ENCODE measurements around the gene TCF7L1.

Gene TCF7L1

DNA sequence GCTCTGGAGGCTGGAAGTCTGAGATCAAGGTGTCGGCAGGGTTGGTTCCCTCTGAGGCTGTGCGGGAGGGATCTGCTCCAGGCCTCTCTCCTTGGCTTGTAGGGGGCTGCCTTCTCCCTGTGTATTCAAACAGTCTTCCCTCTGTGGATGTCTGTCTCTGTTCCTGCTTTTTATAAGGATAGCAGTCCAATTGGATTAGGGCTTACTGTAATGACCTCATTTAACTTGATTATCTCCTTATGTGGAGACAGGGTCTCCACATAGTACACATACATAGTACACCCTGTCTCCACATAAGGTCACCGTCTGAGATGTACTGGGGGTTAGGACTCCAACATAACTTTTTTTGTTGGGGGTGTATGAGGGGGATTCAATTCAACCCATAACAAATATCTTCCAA lies 30.5 kb downstream of the TCF7L1 start:
- no peak for DNase-seq (ENCODE audit: low read depth in 2 of 2)

DNA sequence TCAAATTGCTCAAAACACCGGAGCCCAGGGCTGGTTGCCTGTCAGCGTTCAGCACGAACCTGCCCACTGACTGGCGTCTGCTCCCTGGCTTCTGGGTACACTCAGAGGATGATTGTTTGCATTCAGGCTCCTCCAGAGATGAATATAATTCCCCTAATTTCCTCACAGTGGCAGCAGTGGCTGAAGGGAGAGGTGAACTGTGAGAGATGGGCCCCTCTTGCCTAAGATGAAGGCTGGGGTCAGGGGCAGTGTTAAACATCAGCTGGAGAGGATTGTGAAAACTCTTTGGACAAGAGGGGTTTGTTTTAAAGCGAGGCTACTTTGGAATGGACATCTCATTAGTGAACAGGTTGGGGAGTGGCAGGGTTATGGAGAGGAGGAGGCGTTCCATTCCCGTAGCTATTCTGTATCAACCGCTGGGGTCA lies 31.0 kb downstream of the TCF7L1 start:
- DNase-seq (ENCODE audit: low read depth in 2 of 2) = no peak

DNA sequence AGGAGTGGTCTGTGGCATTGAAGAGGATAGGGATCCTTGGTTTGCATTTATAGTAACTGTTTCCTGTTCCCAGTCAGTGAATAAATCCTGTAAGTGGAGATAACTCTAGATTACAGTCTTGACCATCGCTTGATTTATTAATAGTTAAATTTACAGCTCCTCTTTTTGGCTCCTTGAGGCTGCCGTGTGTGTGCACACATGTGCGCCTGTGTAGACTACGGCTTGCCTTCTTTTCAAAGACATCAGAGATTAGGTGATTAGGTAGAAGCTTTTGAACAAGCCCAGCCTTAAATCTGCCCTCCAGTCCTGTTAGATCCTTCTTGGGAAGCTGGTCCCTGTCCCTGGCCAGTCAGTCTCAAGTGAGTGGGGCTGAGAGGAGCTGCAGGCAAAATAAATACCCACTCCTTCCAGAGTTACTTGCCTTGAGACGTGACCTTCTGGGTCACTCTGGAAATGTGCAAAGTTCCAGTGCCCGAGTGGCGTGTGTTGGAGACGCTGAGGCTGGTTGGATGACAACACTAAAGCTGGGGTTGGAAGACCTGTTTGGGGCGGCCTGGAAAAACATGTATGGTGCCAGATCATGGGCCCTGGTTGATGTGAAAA lies 32.0 kb downstream of the TCF7L1 start:
- DNase-seq (ENCODE audit: low read depth in 2 of 2) = no peak

- DNase-seq (ENCODE audit: low read depth in 2 of 2) = no peak
Observed at GRCh38 chr2:85166021-85166420, 32.8 kb downstream of the TCF7L1 start.

- no peak for DNase-seq (ENCODE audit: low read depth in 2 of 2)
Observed at GRCh38 chr2:85167479-85167878, 34.3 kb downstream of the TCF7L1 start.

DNA sequence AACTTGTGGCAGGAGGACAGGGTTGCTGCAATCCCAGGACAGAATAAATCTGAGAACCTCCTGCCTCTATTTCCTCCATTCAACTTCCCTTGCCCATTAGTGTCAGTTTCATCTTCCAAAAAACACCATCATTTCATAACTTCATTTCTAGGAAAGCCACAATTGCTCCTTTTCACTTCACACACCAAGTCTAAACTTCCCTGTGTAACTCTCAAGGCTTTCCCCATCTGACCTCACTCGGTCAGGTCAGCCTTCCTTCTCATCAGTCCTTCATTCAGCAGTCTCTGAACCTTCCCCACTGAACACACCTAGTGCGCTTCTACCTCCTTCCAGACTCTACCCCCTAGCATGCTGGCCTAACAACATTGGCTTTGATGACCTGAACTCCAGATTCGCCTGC lies 35.8 kb downstream of the TCF7L1 start:
- no peak for DNase-seq (ENCODE audit: low read depth in 2 of 2)

GRCh38 chr2:85169581-85169980 lies 36.4 kb downstream of the TCF7L1 start:
- DNase-seq (ENCODE audit: low read depth in 2 of 2) = no peak

GRCh38 chr2:85170938-85171475 lies 37.8 kb downstream of the TCF7L1 start:
- no peak for DNase-seq (ENCODE audit: low read depth in 2 of 2)

GRCh38 chr2:85171916-85172315 lies 38.7 kb downstream of the TCF7L1 start:
- DNase-seq (ENCODE audit: low read depth in 2 of 2) = no peak

GRCh38 chr2:85173909-85174308 lies 40.7 kb downstream of the TCF7L1 start:
- DNase-seq (ENCODE audit: low read depth in 2 of 2) = no peak

GRCh38 chr2:85174943-85175342 lies 41.8 kb downstream of the TCF7L1 start:
- DNase-seq (ENCODE audit: low read depth in 2 of 2) = no peak

GRCh38 chr2:85175369-85176299 lies 42.4 kb downstream of the TCF7L1 start:
- no peak for DNase-seq (ENCODE audit: low read depth in 2 of 2)

DNA sequence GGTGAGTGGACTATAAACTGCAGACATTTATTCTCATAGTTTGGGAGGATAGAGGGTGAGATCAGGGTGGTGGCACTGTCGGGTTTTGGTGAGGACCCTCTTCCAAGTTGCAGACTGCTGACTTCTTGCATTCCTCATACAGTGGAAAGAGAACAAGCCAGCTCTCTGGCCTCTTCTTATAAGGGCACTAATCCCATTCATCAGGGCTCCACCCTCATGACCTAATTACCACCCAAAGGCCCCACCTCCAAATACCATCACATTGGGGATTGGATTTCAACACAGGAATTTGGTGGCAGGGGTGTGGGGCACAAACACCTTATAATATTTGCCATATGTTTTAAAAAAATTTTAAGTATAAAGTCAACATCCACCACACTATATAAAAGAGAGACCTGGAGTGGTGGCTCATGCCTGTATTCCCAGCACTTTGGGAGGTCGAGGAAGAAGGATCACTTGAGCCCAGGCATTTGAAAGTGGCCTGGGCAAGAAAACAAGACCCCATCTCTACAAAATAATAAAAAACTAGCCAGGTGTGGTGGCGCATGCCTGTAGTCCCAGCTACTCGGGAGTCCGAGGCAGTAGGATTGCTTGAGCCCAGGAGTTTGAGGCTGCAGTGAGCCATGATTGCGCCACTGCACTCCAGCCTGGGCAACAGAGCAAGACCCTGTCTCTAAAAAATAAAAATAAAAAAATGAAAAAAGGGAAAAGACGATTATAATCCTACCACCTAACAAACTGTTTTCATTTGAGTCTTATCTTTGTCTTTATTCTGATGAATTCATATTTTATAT lies 44.0 kb downstream of the TCF7L1 start:
- no peak for DNase-seq (ENCODE audit: low read depth in 2 of 2)

GRCh38 chr2:85178154-85178553 lies 45.0 kb downstream of the TCF7L1 start:
- no peak for DNase-seq (ENCODE audit: low read depth in 2 of 2)

DNA sequence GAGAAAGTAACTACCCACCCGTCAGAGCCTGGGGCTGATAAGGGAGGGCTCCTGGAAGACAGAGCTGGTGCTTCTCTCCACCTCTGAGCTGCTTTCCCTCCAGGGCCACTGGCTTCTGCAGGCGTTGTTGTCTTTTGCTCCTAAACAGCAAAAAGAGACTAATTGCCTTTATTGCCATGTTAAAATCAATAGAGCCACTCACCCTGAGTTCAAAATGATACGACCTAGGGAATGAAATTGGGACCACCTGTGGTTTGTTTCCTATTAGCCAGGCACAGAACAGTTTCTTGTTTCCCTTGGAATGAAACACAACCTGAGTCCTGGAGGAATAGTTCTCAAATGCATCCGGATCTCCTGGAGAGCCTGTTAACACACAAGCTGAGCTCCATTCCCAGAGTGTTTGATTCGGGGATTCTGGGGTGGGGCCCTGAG lies 45.8 kb downstream of the TCF7L1 start:
- no peak for DNase-seq (ENCODE audit: low read depth in 2 of 2)

DNA sequence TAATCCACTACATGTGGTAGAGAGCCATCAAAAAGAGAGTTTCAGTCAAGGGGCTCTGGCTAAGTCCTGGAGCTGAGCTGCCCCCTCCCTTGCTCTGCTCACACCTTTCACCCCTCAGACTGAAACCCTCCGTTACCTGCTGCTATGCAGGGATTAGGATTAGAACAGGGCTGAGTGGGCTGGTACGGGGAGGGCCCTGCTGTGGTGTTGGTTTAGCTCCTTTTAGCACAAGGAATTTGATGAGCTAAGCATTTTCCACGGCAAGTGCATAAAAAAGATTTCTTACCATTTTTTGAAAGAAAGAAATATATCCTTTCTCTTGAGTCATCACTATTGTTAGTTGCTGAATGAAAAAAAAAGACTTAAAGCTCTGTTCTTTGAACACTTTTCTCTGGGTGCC lies 46.3 kb downstream of the TCF7L1 start:
- no peak for DNase-seq (ENCODE audit: low read depth in 2 of 2)

DNA sequence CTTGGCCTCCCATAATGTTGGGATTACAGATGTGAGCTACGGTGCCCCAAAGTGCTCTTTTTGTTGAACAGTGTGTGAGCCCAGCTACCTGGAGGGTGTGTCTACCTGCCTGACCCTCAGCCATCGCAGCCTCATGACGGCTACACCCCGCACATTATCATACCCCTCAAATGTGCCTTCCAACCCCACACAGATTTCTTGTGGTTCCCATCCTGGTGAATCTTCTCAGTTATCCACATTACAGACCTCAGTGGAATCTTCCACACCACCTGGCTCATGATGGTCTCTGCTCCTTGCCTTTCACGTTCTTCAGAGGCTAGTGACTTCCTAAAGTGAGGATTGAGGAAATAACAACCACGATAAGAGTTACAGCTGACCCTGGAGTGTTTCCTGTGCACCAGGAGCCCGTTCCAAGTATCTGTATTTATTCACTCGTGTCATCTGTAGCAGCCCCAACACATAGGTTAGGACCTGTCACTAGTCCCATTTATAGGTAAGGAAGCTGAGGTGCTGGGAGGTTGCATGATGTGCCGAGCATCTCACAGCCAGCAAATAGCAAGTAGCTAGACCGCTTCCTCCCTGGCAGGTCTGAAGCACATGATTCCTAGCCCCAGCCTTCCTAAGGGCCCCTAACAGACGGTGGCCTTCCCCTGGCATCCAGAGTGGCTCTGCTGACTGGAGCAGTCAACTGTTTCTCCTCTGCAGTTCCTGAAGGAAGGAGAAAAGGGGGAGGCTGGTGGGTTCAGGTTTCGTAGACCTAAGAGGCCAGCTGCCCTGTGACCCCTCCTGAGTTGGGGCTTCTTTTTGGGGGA lies 47.3 kb downstream of the TCF7L1 start:
- DNase-seq (ENCODE audit: low read depth in 2 of 2) = no peak

GRCh38 chr2:85181134-85181631 lies 48.0 kb downstream of the TCF7L1 start:
- no peak for DNase-seq (ENCODE audit: low read depth in 2 of 2)

GRCh38 chr2:85181844-85182456 lies 48.8 kb downstream of the TCF7L1 start:
- DNase-seq (ENCODE audit: low read depth in 2 of 2) = no peak

DNA sequence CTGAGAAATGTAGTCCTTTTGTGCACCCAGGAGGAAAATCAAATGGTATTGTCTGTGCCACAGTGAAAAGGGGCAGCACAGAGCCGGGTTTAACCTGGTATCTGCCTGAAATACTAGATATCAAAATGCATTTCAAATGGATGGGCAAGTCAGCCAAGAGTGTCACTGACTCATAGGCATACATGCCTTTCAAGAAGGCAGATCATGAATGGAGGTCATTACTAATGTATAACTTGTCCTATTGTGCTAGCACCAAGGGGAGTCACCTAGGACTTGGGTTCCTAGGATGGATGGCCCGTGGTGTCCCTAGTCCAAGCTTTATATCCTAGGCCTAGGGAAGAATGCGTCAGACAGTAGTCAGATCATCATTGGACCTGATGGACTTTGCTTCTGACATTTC lies 49.9 kb downstream of the TCF7L1 start:
- DNase-seq (ENCODE audit: low read depth in 2 of 2) = no peak

DNA sequence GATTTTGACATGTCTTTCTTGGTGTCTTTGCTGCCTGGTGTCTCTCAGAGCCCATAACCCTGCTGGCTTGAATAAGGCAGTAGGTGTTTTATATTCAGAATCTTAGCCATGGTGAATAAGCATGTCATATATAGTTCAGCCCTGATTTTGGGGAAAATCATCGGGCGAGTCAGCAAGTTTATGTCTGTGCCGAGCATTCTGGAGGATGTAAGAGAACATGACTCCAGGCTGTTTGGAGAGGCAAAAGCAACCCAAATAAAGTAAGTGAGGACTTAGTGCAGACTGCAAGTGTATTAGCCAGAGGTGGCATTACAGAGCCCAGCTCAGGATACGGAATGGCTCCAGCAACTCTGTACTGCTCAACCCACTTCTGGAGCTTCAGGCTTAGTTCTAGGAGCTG lies 50.3 kb downstream of the TCF7L1 start:
- no peak for DNase-seq (ENCODE audit: low read depth in 2 of 2)
